PFSK-1 (cell line): ENCODE measurements around the gene RNF214.

Source experiments
- FOXP2 ChIP-seq: optimal IDR thresholded peaks from 2 replicates; pipeline ENCODE3; 2011; ENCODE audit warnings: borderline replicate concordance, control low read depth, inconsistent platforms; ENCODE audit not compliant: insufficient read depth; ENCODE audit errors: extremely low read length, extremely low read depth
- POLR2AphosphoS5 ChIP-seq: IDR thresholded peaks from 2 replicates; pipeline ENCODE4 v1.6.1; 2012; ENCODE audit warnings: low read depth, mild to moderate bottlenecking, control low read depth, low read length, moderate library complexity
- SIN3A ChIP-seq: IDR thresholded peaks from 2 replicates; pipeline ENCODE4 v1.6.1; 2012; ENCODE audit warnings: mild to moderate bottlenecking, low read length, moderate library complexity, borderline replicate concordance; ENCODE audit not compliant: insufficient read depth
- TAF1 ChIP-seq: IDR thresholded peaks from 2 replicates; pipeline ENCODE4 v1.6.1; 2012; ENCODE audit warnings: low read length, control low read depth, borderline replicate concordance; ENCODE audit not compliant: insufficient read depth
- TF ChIP-seq, protein P1 (sequence below), 2 experiments: IDR thresholded peaks; 2 replicates each; pipeline versions ENCODE4 v1.6.1 to v1.8.0; 2011 to 2012; ENCODE audit warnings: low read depth in 2 of 2, low read length in 2 of 2, control low read depth in 1 of 2, inconsistent platforms in 1 of 2, mild to moderate bottlenecking in 1 of 2, moderate library complexity in 1 of 2; ENCODE audit not compliant: insufficient read depth in 1 of 2

The RNF214 gene

DNA sequence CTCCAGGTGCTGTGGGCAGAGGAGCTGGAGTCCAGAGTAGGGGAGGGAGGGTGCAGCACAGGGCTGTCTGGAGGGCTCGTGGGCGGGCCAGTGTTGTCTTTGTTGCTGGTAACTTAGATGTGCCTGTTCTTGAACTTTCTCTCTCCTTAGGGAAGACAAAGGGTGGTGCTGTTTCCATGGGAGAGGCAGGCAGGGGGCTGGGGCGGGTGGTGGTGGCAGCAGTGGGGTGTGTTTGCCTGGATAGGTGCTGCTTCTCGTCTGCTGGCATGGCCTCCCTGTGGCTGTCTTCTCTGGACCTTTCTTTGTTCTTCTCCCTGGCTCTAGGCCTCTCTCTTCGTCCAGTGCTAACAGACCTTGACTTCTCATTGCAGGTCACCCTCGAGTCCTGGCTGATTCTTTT, 45.5 kb upstream of the RNF214 start:
- TF ChIP-seq FOXP2 = no peak
- no peak for TF ChIP-seq POLR2AphosphoS5
- no peak for TF ChIP-seq TAF1
- TF ChIP-seq, protein P1, sequence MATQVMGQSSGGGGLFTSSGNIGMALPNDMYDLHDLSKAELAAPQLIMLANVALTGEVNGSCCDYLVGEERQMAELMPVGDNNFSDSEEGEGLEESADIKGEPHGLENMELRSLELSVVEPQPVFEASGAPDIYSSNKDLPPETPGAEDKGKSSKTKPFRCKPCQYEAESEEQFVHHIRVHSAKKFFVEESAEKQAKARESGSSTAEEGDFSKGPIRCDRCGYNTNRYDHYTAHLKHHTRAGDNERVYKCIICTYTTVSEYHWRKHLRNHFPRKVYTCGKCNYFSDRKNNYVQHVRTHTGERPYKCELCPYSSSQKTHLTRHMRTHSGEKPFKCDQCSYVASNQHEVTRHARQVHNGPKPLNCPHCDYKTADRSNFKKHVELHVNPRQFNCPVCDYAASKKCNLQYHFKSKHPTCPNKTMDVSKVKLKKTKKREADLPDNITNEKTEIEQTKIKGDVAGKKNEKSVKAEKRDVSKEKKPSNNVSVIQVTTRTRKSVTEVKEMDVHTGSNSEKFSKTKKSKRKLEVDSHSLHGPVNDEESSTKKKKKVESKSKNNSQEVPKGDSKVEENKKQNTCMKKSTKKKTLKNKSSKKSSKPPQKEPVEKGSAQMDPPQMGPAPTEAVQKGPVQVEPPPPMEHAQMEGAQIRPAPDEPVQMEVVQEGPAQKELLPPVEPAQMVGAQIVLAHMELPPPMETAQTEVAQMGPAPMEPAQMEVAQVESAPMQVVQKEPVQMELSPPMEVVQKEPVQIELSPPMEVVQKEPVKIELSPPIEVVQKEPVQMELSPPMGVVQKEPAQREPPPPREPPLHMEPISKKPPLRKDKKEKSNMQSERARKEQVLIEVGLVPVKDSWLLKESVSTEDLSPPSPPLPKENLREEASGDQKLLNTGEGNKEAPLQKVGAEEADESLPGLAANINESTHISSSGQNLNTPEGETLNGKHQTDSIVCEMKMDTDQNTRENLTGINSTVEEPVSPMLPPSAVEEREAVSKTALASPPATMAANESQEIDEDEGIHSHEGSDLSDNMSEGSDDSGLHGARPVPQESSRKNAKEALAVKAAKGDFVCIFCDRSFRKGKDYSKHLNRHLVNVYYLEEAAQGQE (IDR thresholded peaks at IDR 0.05; ENCODE audit: insufficient read depth in 1 of 2, low read depth in 2 of 2, low read length in 2 of 2) = no peak
- no peak for TF ChIP-seq SIN3A

DNA sequence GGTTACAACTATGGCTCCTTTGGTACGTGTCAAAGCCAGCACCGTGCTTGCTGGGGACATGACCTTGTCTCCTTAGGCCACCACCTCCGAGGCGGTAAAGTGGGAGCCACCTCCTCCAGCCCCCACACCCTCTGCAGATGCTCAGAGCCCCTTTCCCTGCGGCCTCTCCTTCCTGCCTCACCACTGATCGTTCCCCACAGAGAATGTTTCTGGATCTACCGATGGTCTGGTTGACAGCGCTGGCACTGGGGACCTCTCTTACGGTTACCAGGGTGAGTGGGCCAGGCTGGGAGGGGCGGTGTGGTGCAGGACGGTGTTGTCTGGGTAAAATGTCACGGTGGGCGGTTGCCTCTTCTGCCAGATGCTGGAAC, 45.1 kb upstream of the RNF214 start:
- TF ChIP-seq POLR2AphosphoS5 (no peak), FOXP2 (no peak), SIN3A (no peak), TAF1 (no peak)
- TF ChIP-seq, protein P1 (IDR thresholded peaks at IDR 0.05; ENCODE audit: insufficient read depth in 1 of 2, low read depth in 2 of 2, low read length in 2 of 2) = no peak

DNA sequence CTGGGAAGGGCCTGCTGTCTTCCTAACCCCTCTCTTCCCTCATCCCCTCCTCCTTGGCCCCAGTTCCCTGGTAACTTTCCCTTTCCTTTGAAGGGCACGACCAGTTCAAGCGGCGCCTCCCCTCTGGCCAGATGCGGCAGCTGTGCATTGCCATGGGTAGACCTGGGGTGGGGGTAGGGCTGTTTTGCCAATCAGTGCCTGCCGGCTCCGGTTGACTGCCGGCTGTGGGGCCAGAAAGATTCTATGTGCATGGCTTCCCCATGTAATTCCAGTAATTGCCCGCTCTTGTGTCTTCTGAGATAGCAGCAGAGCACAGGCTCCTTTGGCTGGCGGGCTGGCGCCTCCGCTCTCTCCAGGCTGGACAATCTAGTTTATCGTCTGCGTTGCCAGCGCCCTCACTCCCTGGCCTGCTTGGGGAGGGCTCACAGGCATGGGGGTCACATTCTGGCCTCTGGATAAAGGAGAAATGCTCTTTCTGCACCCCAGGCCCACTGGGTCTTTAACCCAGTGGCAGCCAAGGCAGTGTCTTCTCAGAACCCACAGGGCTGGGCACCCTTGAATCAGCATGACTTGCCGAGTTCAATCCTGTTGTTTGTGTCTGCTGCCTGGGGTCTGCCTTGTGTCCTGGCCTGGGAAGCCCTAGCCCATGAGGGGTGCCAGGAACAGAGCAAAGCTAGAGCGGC, 44.5 kb upstream of the RNF214 start:
- no peak for TF ChIP-seq POLR2AphosphoS5
- TF ChIP-seq, protein P1 (IDR thresholded peaks at IDR 0.05; ENCODE audit: insufficient read depth in 1 of 2, low read depth in 2 of 2, low read length in 2 of 2) = no peak
- no peak for TF ChIP-seq FOXP2
- no peak for TF ChIP-seq TAF1
- no peak for TF ChIP-seq SIN3A

DNA sequence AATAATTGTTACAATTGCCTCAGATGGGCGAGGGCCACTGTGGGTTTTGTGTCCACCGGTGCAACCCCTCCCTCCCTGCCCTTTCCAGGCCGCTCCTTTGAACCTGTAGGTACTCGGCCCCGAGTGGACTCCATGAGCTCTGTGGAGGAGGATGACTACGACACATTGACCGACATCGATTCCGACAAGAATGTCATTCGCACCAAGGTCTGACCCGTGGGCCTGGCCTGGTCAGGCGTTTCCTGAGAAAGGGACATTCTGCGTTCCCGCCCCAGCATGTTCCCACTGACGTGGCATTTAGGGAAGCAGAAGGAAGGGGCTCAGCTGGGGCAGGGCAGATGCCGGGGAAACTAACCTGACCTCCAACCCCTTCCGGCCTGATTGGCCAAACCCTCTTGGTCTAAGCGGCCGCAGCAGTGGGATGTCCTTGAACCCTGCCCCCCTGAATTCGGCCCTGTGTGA, 43.8 kb upstream of the RNF214 start:
- TF ChIP-seq SIN3A (no peak), POLR2AphosphoS5 (no peak), FOXP2 (no peak), TAF1 (no peak)
- TF ChIP-seq, protein P1 (IDR thresholded peaks at IDR 0.05; ENCODE audit: insufficient read depth in 1 of 2, low read depth in 2 of 2, low read length in 2 of 2) = no peak
